CD4-positive, alpha-beta T cell (primary cell): ENCODE data around the gene STX18. TPM values are rescaled to one million over a fixed set of nuclear protein-coding genes. Genes with fewer than 3 reads are reported as not detected.

Experiments
- ATAC-seq: fragments of 200-7000 bp; cut with Tn5 transposase; one replicate; pipeline ENCODE4 v1.10.0; 2022; ENCODE audit warnings: mild to moderate bottlenecking; ENCODE audit not compliant: poor library complexity
- CTCF ChIA-PET: fragments of 350-600 bp; sonication (Branson Sonifier 250); formaldehyde crosslinking; loops from one replicate; lab custom pipeline; 2021; ENCODE audit warnings: antibody characterized with exemption, inconsistent platforms; lab: Charles Lee
- POLR2A ChIA-PET: fragments of 350-600 bp; sonication (Branson Sonifier 250); formaldehyde crosslinking; loops from one replicate; lab custom pipeline; 2021; ENCODE audit warnings: antibody characterized with exemption, inconsistent platforms; lab: Charles Lee
- DNase-seq, 14 experiments: peaks; one replicate each; pipeline ENCODE4 v3.0.0-alpha.2; 2013 to 2020; ENCODE audit warnings: mixed read lengths in 2 of 14
- H3K27ac ChIP-seq, 2 donors: one replicate each; pipeline versions ENCODE4 v1.5.1 to v1.7.0; 2013; ENCODE audit warnings: low read length in 2 of 2, low read depth in 1 of 2, mild to moderate bottlenecking in 1 of 2
- H3K27me3 ChIP-seq, 2 experiments: 1 replicate in 1 of 2; 2 replicates in 1 of 2; pipeline versions ENCODE4 v1.6.1 to v1.7.0; 2013; ENCODE audit warnings: low read length in 2 of 2, control low read depth in 1 of 2, mild to moderate bottlenecking in 1 of 2, moderate library complexity in 1 of 2; ENCODE audit not compliant: insufficient read depth in 2 of 2, control insufficient read depth in 1 of 2
- H3K36me3 ChIP-seq: one replicate; pipeline ENCODE4 v1.6.1; 2013; ENCODE audit warnings: low read length, control low read depth; ENCODE audit not compliant: insufficient read depth
- H3K4me1 ChIP-seq: one replicate; pipeline ENCODE4 v1.6.1; 2013; ENCODE audit warnings: low read length, control low read depth; ENCODE audit not compliant: insufficient read depth
- H3K4me3 ChIP-seq: one replicate; pipeline ENCODE4 v1.5.1; 2013; ENCODE audit warnings: mild to moderate bottlenecking, low read length, moderate library complexity
- H3K9me3 ChIP-seq, 2 experiments: 1 replicate in 1 of 2; 2 replicates in 1 of 2; pipeline versions ENCODE4 v1.6.1 to v1.7.0; 2013; ENCODE audit warnings: low read length in 2 of 2, mild to moderate bottlenecking in 2 of 2, control low read depth in 1 of 2, moderate library complexity in 1 of 2; ENCODE audit not compliant: control insufficient read depth in 1 of 2, insufficient read depth in 1 of 2
- H3K27ac Mint-ChIP-seq: one replicate; pipeline ENCODE4 v1.8.0; 2020; ENCODE audit warnings: mixed read lengths
- H3K27me3 Mint-ChIP-seq: one replicate; pipeline ENCODE4 v1.8.0; 2021; ENCODE audit warnings: mixed read lengths
- H3K36me3 Mint-ChIP-seq: one replicate; pipeline ENCODE4 v1.8.0; 2021; ENCODE audit warnings: low read depth, mixed read lengths
- H3K4me1 Mint-ChIP-seq: one replicate; pipeline ENCODE4 v1.8.0; 2021; ENCODE audit warnings: low read depth, mixed read lengths
- H3K4me3 Mint-ChIP-seq: one replicate; pipeline ENCODE4 v1.8.0; 2020; ENCODE audit warnings: mild to moderate bottlenecking, mixed read lengths
- H3K9me3 Mint-ChIP-seq: one replicate; pipeline ENCODE4 v1.8.0; 2020; ENCODE audit warnings: mixed read lengths
- CTCF ChIP-seq: fragments of 200-600 bp; IDR thresholded peaks from one replicate; pipeline ENCODE4 v1.8.0; 2022; ENCODE audit warnings: antibody characterized with exemption, mild to moderate bottlenecking
- intact Hi-C, 2 experiments: fragments of 100-400 bp; cut with DNase I in 1 of 2; cut with micrococcal nuclease in 1 of 2; formaldehyde crosslinking; loops; one replicate each; pipeline versions ENCODE4 v1.15.1 to v1.9.0; 2023 to 2025; cut with DNase I, micrococcal nuclease
- total RNA-seq, 174 experiments: library from RNA in 2 of 174; stranded (reverse) in 2 of 174; gene quantifications; one replicate each; pipeline ENCODE4 v1.2.3 and lab custom pipeline; 2021 to 2026

STX18 gene
- total RNA-seq, 2 experiments from 2014 or later: 15.2 to 15.5 TPM

- Mint-ChIP-seq H3K4me3 (no peak overlapping the region), H3K27me3 (no peaks in the 10 kb centered on the region), H3K36me3 (no peaks in the 10 kb centered on the region), H3K9me3 (no peaks in the 10 kb centered on the region), H3K4me1 (peaks cover 59% of the 10 kb centered on the region), H3K27ac (no peak overlapping the region)
- intact Hi-C loops: no loop called here
- Histone ChIP-seq H3K27me3 (no peaks in the 10 kb centered on the region), H3K4me1 (no peaks in the 10 kb centered on the region), H3K36me3 (no peaks in the 10 kb centered on the region), H3K9me3 (no peaks in the 10 kb centered on the region), H3K27ac (no peak overlapping the region), H3K4me3 (no peak overlapping the region)
- ChIA-PET CTCF (interaction anchor here (1.1 to 1.4 kb wide), 4 partner anchors 12 to 147 kb away, joined by 3 to 4 read pairs (median 3); no protein-coding TSS in a partner anchor), POLR2A (interaction anchor here (0.9 to 1.0 kb wide), 2 partner anchors 16 to 22 kb away, joined by 4 read pairs; partner anchors contain the start of gene STX18)
- DNase-seq (no peak), ATAC-seq (no peak)
- peak; percentile 36 for TF ChIP-seq CTCF
These were observed 22.5 kb downstream of the STX18 start for GRCh38 chr4:4519297-4519894.

GRCh38 chr4:4518747-4519146 is 23.1 kb downstream of the STX18 start:
- H3K4me1 Mint-ChIP-seq: peaks cover 54% of the 10 kb centered on the region
- Histone ChIP-seq H3K27ac (no peak overlapping the region), H3K9me3 (no peaks in the 10 kb centered on the region), H3K27me3 (no peaks in the 10 kb centered on the region), H3K4me3 (no peak overlapping the region), H3K36me3 (no peaks in the 10 kb centered on the region), H3K4me1 (no peaks in the 10 kb centered on the region)
- H3K4me3 Mint-ChIP-seq: no peak overlapping the region
- H3K9me3 Mint-ChIP-seq: no peaks in the 10 kb centered on the region
- no peaks in the 10 kb centered on the region for H3K27me3 Mint-ChIP-seq
- H3K27ac Mint-ChIP-seq: no peak overlapping the region
- no peak for ATAC-seq
- no peaks in the 10 kb centered on the region for H3K36me3 Mint-ChIP-seq
- ChIA-PET CTCF (interaction anchor here (1.1 to 1.4 kb wide), 3 partner anchors 12 to 31 kb away, joined by 3 to 4 read pairs (median 3); no protein-coding TSS in a partner anchor), POLR2A (interaction anchor here (0.9 to 1.0 kb wide), 3 partner anchors 16 to 23 kb away, joined by 3 to 4 read pairs (median 4); partner anchors contain the start of gene STX18)
- intact Hi-C loops: no loop called here
- DNase-seq: no peak
- TF ChIP-seq CTCF: no peak

GRCh38 chr4:4514786-4515185 is 27.1 kb downstream of the STX18 start:
- Mint-ChIP-seq H3K36me3 (peaks cover 11% of the 10 kb centered on the region), H3K27me3 (no peaks in the 10 kb centered on the region), H3K9me3 (no peaks in the 10 kb centered on the region), H3K4me3 (no peak overlapping the region), H3K4me1 (peaks cover 40% of the 10 kb centered on the region), H3K27ac (no peak overlapping the region)
- Histone ChIP-seq H3K4me1 (no peaks in the 10 kb centered on the region), H3K27ac (no peak overlapping the region), H3K4me3 (no peak overlapping the region), H3K27me3 (no peaks in the 10 kb centered on the region), H3K36me3 (no peaks in the 10 kb centered on the region), H3K9me3 (no peaks in the 10 kb centered on the region)
- CTCF ChIA-PET: no interaction called here
- ATAC-seq (no peak), DNase-seq (no peak)
- no peak for TF ChIP-seq CTCF
- intact Hi-C loops: no loop called here
- POLR2A ChIA-PET: no interaction called here
